HepG2 (cell line): ENCODE results near the gene GALNT9. TPM values are rescaled to one million over a fixed set of nuclear protein-coding genes. Genes with fewer than 3 reads are reported as not detected.

ENCODE experiments used
- ATAC-seq: fragments of 200-7000 bp; cut with Tn5 transposase; 3 replicates; pipeline ENCODE4 v1.9.1; 2020; ENCODE audit warnings: mild to moderate bottlenecking, moderate library complexity
- BruUV-seq: library from RNA; stranded (reverse); fragments of 400-500 nt; replicated peaks from 2 replicates; lab custom pipeline; 2021; lab: Mats Ljungman, UMichigan
- CTCF ChIA-PET: fragments of 300-600 bp; formaldehyde crosslinking; extraction: SDS; loops from one replicate; lab custom pipeline; 2021; ENCODE audit warnings: low total read pairs, inconsistent platforms, low intra/inter-chr PET ratio; lab: Yijun Ruan, JAX
- POLR2A ChIA-PET: fragments of 350-600 bp; sonication (Branson Sonifier 250); formaldehyde crosslinking; loops from one replicate; lab custom pipeline; 2020; ENCODE audit warnings: antibody characterized with exemption, inconsistent platforms; lab: Yijun Ruan, JAX
- DNase-seq: peaks from one replicate; pipeline ENCODE4 v3.0.0-alpha.2; 2015; ENCODE audit warnings: low spot score
- FAIRE-seq: peaks from 3 replicates; lab custom pipeline; 2011; peaks lifted over from hg19 to GRCh38; lab: Jason Lieb, UNC
- H2AFZ ChIP-seq: one replicate; pipeline ENCODE4 v1.6.1; 2011; ENCODE audit warnings: low read length, inconsistent platforms
- H3K27ac ChIP-seq: fragments of 300-600 bp; 3 replicates; pipeline ENCODE4 v1.8.0; 2011; ENCODE audit warnings: mixed run types, mild to moderate bottlenecking, mixed read lengths, low read length, inconsistent platforms; ENCODE audit not compliant: insufficient read depth; ENCODE audit errors: extremely low read length
- H3K27me3 ChIP-seq, 2 experiments: fragments of 200-600 bp in 1 of 2; 2 replicates in 1 of 2; 3 replicates in 1 of 2; pipeline versions ENCODE4 v1.6.0 to v1.8.0; 2011; ENCODE audit warnings: low read length in 2 of 2, mild to moderate bottlenecking in 2 of 2, moderate library complexity in 2 of 2, inconsistent platforms in 1 of 2; ENCODE audit not compliant: insufficient read depth in 2 of 2, control insufficient read depth in 1 of 2
- H3K36me3 ChIP-seq, 2 experiments: fragments of 200-600 bp in 1 of 2; replicated peaks in 1 of 2; 2 replicates in 1 of 2; 3 replicates in 1 of 2; pipeline versions ENCODE4 v1.5.1 to v1.8.0; 2011; ENCODE audit warnings: low read length in 2 of 2, inconsistent platforms in 1 of 2; ENCODE audit not compliant: insufficient read depth in 2 of 2, control insufficient read depth in 1 of 2
- H3K4me1 ChIP-seq: 2 replicates; pipeline ENCODE4 v1.5.1; 2012; ENCODE audit warnings: low read length, inconsistent platforms; ENCODE audit not compliant: insufficient read depth
- H3K4me2 ChIP-seq: 2 replicates; pipeline ENCODE4 v1.6.0; 2011; ENCODE audit warnings: low read depth, low read length, inconsistent platforms
- H3K4me3 ChIP-seq, 3 experiments: fragments of 200-600 bp in 1 of 3; sonication (generic), shearing (Covaris generic) in 1 of 3; replicated peaks in 1 of 3; 2 replicates each; pipeline ENCODE4 v1.5.1; 2011 to 2016; ENCODE audit warnings: low read length in 3 of 3, inconsistent platforms in 2 of 3, low read depth in 2 of 3, mild to moderate bottlenecking in 2 of 3, control low read depth in 1 of 3, mixed read lengths in 1 of 3; ENCODE audit not compliant: insufficient read depth in 1 of 3
- H3K79me2 ChIP-seq: one replicate; pipeline ENCODE4 v1.6.1; 2011; ENCODE audit warnings: low read length, inconsistent platforms; ENCODE audit not compliant: insufficient read depth
- H3K9ac ChIP-seq: 2 replicates; pipeline ENCODE4 v1.6.0; 2011; ENCODE audit warnings: mild to moderate bottlenecking, low read depth, low read length, inconsistent platforms; ENCODE audit not compliant: insufficient read depth
- H3K9me3 ChIP-seq: 2 replicates; pipeline ENCODE4 v1.5.1; 2012; ENCODE audit warnings: mild to moderate bottlenecking, low read length
- H4K20me1 ChIP-seq: 2 replicates; pipeline ENCODE4 v1.6.0; 2011; ENCODE audit warnings: inconsistent platforms, mild to moderate bottlenecking, low read length, moderate library complexity; ENCODE audit not compliant: insufficient read depth
- ATF3 ChIP-seq: sonication (generic); formaldehyde crosslinking; IDR thresholded peaks from 2 replicates; pipeline ENCODE4 v1.4.0; 2020; ENCODE audit warnings: missing genetic modification reagents
- CC2D1A ChIP-seq: sonication (generic); formaldehyde crosslinking; IDR thresholded peaks from 2 replicates; pipeline ENCODE4 v1.8.1; 2023; ENCODE audit warnings: mild to moderate bottlenecking, missing genetic modification reagents
- KLF13 ChIP-seq: sonication (generic); formaldehyde crosslinking; IDR thresholded peaks from 2 replicates; pipeline ENCODE4 v1.4.0; 2020; ENCODE audit warnings: mild to moderate bottlenecking, missing genetic modification reagents
- NCOR1 ChIP-seq: fragments of 200-600 bp; sonication (generic); IDR thresholded peaks from 2 replicates; pipeline ENCODE4 v1.7.0; 2017; ENCODE audit warnings: antibody characterized with exemption, low read length, borderline replicate concordance
- ZBTB26 ChIP-seq: IDR thresholded peaks from 2 replicates; pipeline ENCODE4 v1.6.1; 2016; ENCODE audit warnings: missing compliant biosample characterization, missing genetic modification reagents, borderline replicate concordance
- ZNF24 ChIP-seq: fragments of 450-650 bp; IDR thresholded peaks from 2 replicates; pipeline ENCODE4 v1.6.1; 2017; ENCODE audit warnings: antibody characterized with exemption, mild to moderate bottlenecking
- ZNF256 ChIP-seq: sonication (generic); formaldehyde crosslinking; conservative IDR thresholded peaks from 2 replicates; pipeline ENCODE4 v1.4.0; 2020; ENCODE audit warnings: missing genetic modification reagents
- ZNF280D ChIP-seq: sonication (generic); formaldehyde crosslinking; IDR thresholded peaks from 2 replicates; pipeline ENCODE4 v1.5.1; 2020; ENCODE audit warnings: mild to moderate bottlenecking, missing genetic modification reagents
- ZNF367 ChIP-seq: sonication (generic); formaldehyde crosslinking; IDR thresholded peaks from 2 replicates; pipeline ENCODE4 v1.4.0; 2020; ENCODE audit warnings: missing genetic modification reagents, borderline replicate concordance
- ZNF431 ChIP-seq: sonication (generic); formaldehyde crosslinking; IDR thresholded peaks from 2 replicates; pipeline ENCODE4 v1.9.0; 2022; ENCODE audit warnings: missing genetic modification reagents, low read depth, mild to moderate bottlenecking, borderline replicate concordance
- ZNF563 ChIP-seq: sonication (generic); formaldehyde crosslinking; IDR thresholded peaks from 2 replicates; pipeline ENCODE4 v1.8.0; 2022; ENCODE audit warnings: mild to moderate bottlenecking, moderate library complexity, missing genetic modification reagents
- ZNF878 ChIP-seq: sonication (generic); formaldehyde crosslinking; IDR thresholded peaks from 2 replicates; pipeline ENCODE4 v1.8.1; 2023; ENCODE audit warnings: mild to moderate bottlenecking, missing genetic modification reagents, moderate library complexity
- ZSCAN29 ChIP-seq: sonication (generic); formaldehyde crosslinking; conservative IDR thresholded peaks from 2 replicates; pipeline ENCODE4 v1.4.0; 2020; ENCODE audit warnings: mild to moderate bottlenecking, missing genetic modification reagents
- WGBS: methylation state at CpG from one replicate; pipeline ENCODE4 v1.1.6; 2017; ENCODE audit warnings: low lambda C conversion rate; 5-methylcytosine and 5-hydroxymethylcytosine counted together
- in situ Hi-C: cut with HindIII; loops from 2 replicates; pipeline ENCODE4 v1.10.0; 2017; ENCODE audit warnings: low pct_unique_long_range_greater_than_20kb; ENCODE audit not compliant: extremely low pct_ligation_motif_present
- intact Hi-C: fragments of 100-400 bp; cut with micrococcal nuclease; formaldehyde crosslinking; loops from one replicate; pipeline ENCODE4 v1.10.0; 2022; ENCODE audit not compliant: unreplicated experiment
- polyA plus RNA-seq, 8 experiments: library from polyadenylated mRNA; depleted of rRNA in 3 of 8; stranded (reverse) in 7 of 8; unstranded in 1 of 8; fragments of >200 nt; fragmentation: Illumina TruSeq in 4 of 8; extraction: Trizol in 4 of 8; gene quantifications; 2 replicates each; pipeline versions ENCODE4 v1.2.1 to v1.2.3, GENCODE V29; 2011 to 2016; ENCODE audit warnings: low read depth in 4 of 8, missing spikeins in 1 of 8, mixed read lengths in 1 of 8; ENCODE audit not compliant: insufficient read depth in 1 of 8
- total RNA-seq, 5 experiments: library from RNA; depleted of rRNA; stranded (reverse); fragments of >200 nt; fragmentation: Illumina TruSeq; extraction: Trizol; gene quantifications; 2 replicates each; pipeline ENCODE4 v1.2.3, GENCODE V29; 2016; ENCODE audit warnings: low read depth in 1 of 5

Gene GALNT9
- total and polyA plus RNA-seq, 2 of the 13 experiments (the other 11 are each of a cell fraction or from before 2014, with no cell fraction given), result 0.04 TPM; not detected in 1

GRCh38 chr12:132291402-132292175, 37.8 kb downstream of the GALNT9 start:
- intact Hi-C loops (no loop called here), in situ Hi-C loops (no loop called here)
- no TSS peak for BruUV-seq

More at GRCh38 chr12:132291402-132292175, 37.8 kb downstream of the GALNT9 start:
- TF ChIP-seq ZBTB26, result no peak
- TF ChIP-seq ZNF24, result no peak
- TF ChIP-seq ZNF431, result no peak
- TF ChIP-seq ZNF256 (CRISPR knock-in tag), result no peak
- no peak for TF ChIP-seq ZNF280D
- no peak for TF ChIP-seq KLF13
- no peak for TF ChIP-seq NCOR1
- no peak for TF ChIP-seq CC2D1A (CRISPR knock-in tag)
- no peak for TF ChIP-seq ZSCAN29
- no peak for TF ChIP-seq ZNF563
- TF ChIP-seq ZNF878 (CRISPR knock-in tag), result no peak
- TF ChIP-seq ATF3 (CRISPR knock-in tag), result no peak
- no peak for TF ChIP-seq ZNF367 (CRISPR knock-in tag)
- H3K79me2 ChIP-seq, result no peaks in the 10 kb centered on the region
- H3K4me2 ChIP-seq, result no peak overlapping the region
- POLR2A ChIA-PET, result no interaction called here
- WGBS, result 76% methylated on average over 30 of the region's 30 CpGs
- no peak overlapping the region for H3K27ac ChIP-seq
- H3K4me3 ChIP-seq, result no peak overlapping the region
- H2AFZ ChIP-seq, result no peak overlapping the region
- DNase-seq (no peak), FAIRE-seq (no peak), ATAC-seq (no peak)
- H3K4me1 ChIP-seq, result no peaks in the 10 kb centered on the region
- H3K9me3 ChIP-seq, result no peaks in the 10 kb centered on the region
- H3K27me3 ChIP-seq, result peaks cover 1 to 74% of the 10 kb centered on the region in 2 experiments
- CTCF ChIA-PET, result no interaction called here
- H3K9ac ChIP-seq, result no peak overlapping the region
- no peaks in the 10 kb centered on the region for H4K20me1 ChIP-seq
- no peaks in the 10 kb centered on the region for H3K36me3 ChIP-seq
